NT2/D1 (cell line): ENCODE measurements around the gene MAD1L1.

Source experiments
- SUZ12 ChIP-seq: IDR thresholded peaks from 2 replicates; pipeline ENCODE4 v1.6.1; 2011; ENCODE audit not compliant: insufficient read length, insufficient read depth; ENCODE audit errors: extremely low read depth
- YY1 ChIP-seq: IDR thresholded peaks from 2 replicates; pipeline ENCODE4 v1.6.1; 2011; ENCODE audit not compliant: insufficient read length, insufficient read depth
- ZNF274 ChIP-seq: IDR thresholded peaks from 2 replicates; pipeline ENCODE4 v1.6.1; 2011; ENCODE audit warnings: mild to moderate bottlenecking, low read depth, low read length

DNA sequence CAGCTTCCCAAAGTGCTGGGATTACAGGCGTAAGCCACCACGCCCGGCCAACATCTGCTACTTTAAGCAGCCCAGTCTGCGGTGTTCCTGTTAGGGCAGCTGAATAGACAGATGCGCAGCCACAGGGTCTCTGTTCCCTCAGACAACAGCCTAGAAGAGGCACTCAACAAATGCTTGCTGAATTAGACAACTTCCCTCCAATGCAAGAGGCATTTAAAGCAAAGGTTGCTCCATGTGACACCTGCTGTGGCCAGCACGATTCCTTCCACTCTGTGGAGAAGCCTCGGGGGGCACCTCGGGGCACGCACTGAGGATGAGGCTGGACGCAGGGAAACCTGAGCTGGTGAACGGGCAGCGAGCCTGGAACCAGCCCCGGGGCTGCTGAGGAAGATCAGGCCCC is 237.8 kb downstream of the MAD1L1 start:
- TF ChIP-seq YY1 = no peak
- TF ChIP-seq SUZ12 = no peak
- no peak for TF ChIP-seq ZNF274
